ENCODE measurements around the gene PRKN.

- TF ChIP-seq POLR2A (IDR thresholded peaks at IDR 0.05), result no peak
- TF ChIP-seq CTCF (IDR thresholded peaks at IDR 0.05 in 8 of 11, conservative IDR thresholded peaks at IDR 0.05 in 3 of 11), result no peak
- TF ChIP-seq POLR2AphosphoS5 (IDR thresholded peaks at IDR 0.05), result no peak
These were observed 1322.1 kb downstream of the PRKN start for GRCh38 chr6:161405418-161405817.
